Peyer's patch (tissue), 4 donors: Measurements from ENCODE around the gene MISP3. TPM values are rescaled to one million over a fixed set of nuclear protein-coding genes. Genes with fewer than 3 reads are reported as not detected.
A peak's percentile ranks its signal among the peaks of the same experiment; 100 is the strongest.

Source experiments
- DNase-seq, 3 donors: peaks; one replicate each; pipeline ENCODE4 v3.0.0-alpha.2; 2017 to 2019
- H3K27ac ChIP-seq, 4 donors: fragments of 200-600 bp; sonication (generic); one replicate each; pipeline ENCODE4 v1.5.1; 2016 to 2019
- H3K27me3 ChIP-seq, 2 donors: fragments of 200-600 bp; sonication (generic); one replicate each; pipeline ENCODE4 v1.5.1; 2019
- H3K36me3 ChIP-seq, 3 donors: fragments of 200-600 bp; sonication (generic); one replicate each; pipeline ENCODE4 v1.5.1; 2016 to 2019
- H3K4me1 ChIP-seq, 4 donors: fragments of 200-600 bp; sonication (generic); one replicate each; pipeline ENCODE4 v1.5.1; 2016 to 2019
- H3K4me3 ChIP-seq, 4 donors: fragments of 200-600 bp; sonication (generic); 1 replicate in 3 of 4; 2 replicates in 1 of 4; pipeline ENCODE4 v1.5.1; 2016 to 2019; ENCODE audit warnings: mild to moderate bottlenecking in 1 of 4
- H3K9me3 ChIP-seq, 4 donors: fragments of 200-600 bp; sonication (generic); one replicate each; pipeline ENCODE4 v1.5.1; 2016 to 2019; ENCODE audit warnings: mild to moderate bottlenecking in 1 of 4
- CTCF ChIP-seq, 6 experiments: fragments of 450-650 bp in 4 of 6; fragments of 200-600 bp in 2 of 6; sonication (generic) in 1 of 6; IDR thresholded peaks; one replicate each; pipeline ENCODE4 v1.5.1; 2017 to 2019; ENCODE audit warnings: antibody characterized with exemption in 6 of 6, mild to moderate bottlenecking in 3 of 6, moderate library complexity in 1 of 6
- POLR2A ChIP-seq, 2 donors: fragments of 450-650 bp; IDR thresholded peaks; one replicate each; pipeline ENCODE4 v1.5.1; 2017; ENCODE audit warnings: antibody characterized with exemption in 2 of 2, mild to moderate bottlenecking in 2 of 2, moderate library complexity in 2 of 2
- total RNA-seq, 4 donors: library from RNA; depleted of rRNA; stranded (reverse); fragments of >200 nt; gene quantifications; one replicate each; pipeline ENCODE4 v1.1.0, GENCODE V29; 2016

Gene MISP3
- total RNA-seq, 4 donors from 2014 or later = 25.6 to 58.5 (median 40.7) TPM

- TF ChIP-seq POLR2A (IDR thresholded peaks at IDR 0.05) (no peak), CTCF (IDR thresholded peaks at IDR 0.05) (no peak)
- Histone ChIP-seq H3K27me3 (no peaks in the 10 kb centered on the region), H3K4me3 (peak overlapping the region in 2 of 4 donors; percentile 70 to 77), H3K36me3 (no peaks in the 10 kb centered on the region), H3K4me1 (peaks cover 0 to 41% (median 14%) of the 10 kb centered on the region in 4 donors), H3K9me3 (no peaks in the 10 kb centered on the region), H3K27ac (peak overlapping the region; percentile 83 to 100 (median 98))
- no peak for DNase-seq
Measured at GRCh38 chr19:14119146-14119545, 46.6 kb downstream of the MISP3 start.

GRCh38 chr19:14119644-14120496 lies 47.3 kb downstream of the MISP3 start:
- no peaks in the 10 kb centered on the region for H3K36me3 ChIP-seq
- H3K27ac ChIP-seq = peak overlapping the region; percentile 83 to 100 (median 98)
- no peak for DNase-seq
- H3K4me1 ChIP-seq = peaks cover 0 to 34% (median 12%) of the 10 kb centered on the region in 4 donors
- H3K9me3 ChIP-seq = no peaks in the 10 kb centered on the region
- no peak overlapping the region for H3K4me3 ChIP-seq
- TF ChIP-seq CTCF (IDR thresholded peaks at IDR 0.05) (no peak), POLR2A (IDR thresholded peaks at IDR 0.05) (no peak)
- H3K27me3 ChIP-seq = no peaks in the 10 kb centered on the region

GRCh38 chr19:14120497-14120780 lies 47.9 kb downstream of the MISP3 start:
- H3K4me3 ChIP-seq = no peak overlapping the region
- H3K36me3 ChIP-seq = no peaks in the 10 kb centered on the region
- H3K27me3 ChIP-seq = no peaks in the 10 kb centered on the region
- H3K4me1 ChIP-seq = peaks cover 0 to 31% (median 11%) of the 10 kb centered on the region in 4 donors
- H3K27ac ChIP-seq = peak overlapping the region in 1 of 4 donors; percentile 83
- DNase-seq = no peak
- TF ChIP-seq CTCF (IDR thresholded peaks at IDR 0.05) (no peak), POLR2A (IDR thresholded peaks at IDR 0.05) (no peak)
- no peaks in the 10 kb centered on the region for H3K9me3 ChIP-seq

GRCh38 chr19:14122924-14123323 lies 50.3 kb downstream of the MISP3 start:
- DNase-seq = no peak
- H3K27ac ChIP-seq = no peak overlapping the region
- H3K4me1 ChIP-seq = peaks cover 0 to 18% (median 6%) of the 10 kb centered on the region in 4 donors
- no peaks in the 10 kb centered on the region for H3K27me3 ChIP-seq
- H3K9me3 ChIP-seq = no peaks in the 10 kb centered on the region
- TF ChIP-seq CTCF (IDR thresholded peaks at IDR 0.05) = no peak
- TF ChIP-seq POLR2A (IDR thresholded peaks at IDR 0.05) = no peak
- H3K4me3 ChIP-seq = no peak overlapping the region
- no peaks in the 10 kb centered on the region for H3K36me3 ChIP-seq

Other genes starting within 250 kb of the MISP3 start
- not detected for gene NANOS3, start 195.7 kb upstream of the MISP3 start, total RNA-seq
- gene BRME1, start 166.7 kb upstream of the MISP3 start, total RNA-seq = 10 to 100 TPM in 3 of 4 donors, 1 to 10 TPM in 1; 7.4 to 73.1 (median 41.2) TPM
- 100 to 1,000 TPM in 3 of 4 donors, 10 to 100 TPM in 1; 97.4 to 235 (median 184) TPM for gene CC2D1A, start 166.6 kb upstream of the MISP3 start, total RNA-seq
- gene PODNL1, start 134.4 kb upstream of the MISP3 start, total RNA-seq = under 1 TPM in 1 of 4 donors, not detected in 3; 0.35 TPM
- gene DCAF15, start 120.3 kb upstream of the MISP3 start, total RNA-seq = 10 to 100 TPM; 15.8 to 64.4 (median 31.4) TPM
- 10 to 100 TPM in 2 of 4 donors, 1 to 10 TPM in 2; 5.8 to 19.0 (median 9.6) TPM for gene RFX1, start 66.5 kb upstream of the MISP3 start, total RNA-seq
- gene RLN3, start 44.6 kb upstream of the MISP3 start, total RNA-seq = not detected
- 1 to 10 TPM in 3 of 4 donors, under 1 TPM in 1; 0.85 to 7.4 (median 2.0) TPM for gene IL27RA, start 41.0 kb upstream of the MISP3 start, total RNA-seq
- under 1 TPM in 2 of 4 donors, not detected in 2; 0.53 to 0.54 TPM for gene PALM3, start 10.7 kb upstream of the MISP3 start, total RNA-seq
- gene C19orf67, start 13.0 kb downstream of the MISP3 start, total RNA-seq = not detected
- gene SAMD1, start 18.0 kb downstream of the MISP3 start, total RNA-seq = 10 to 100 TPM; 28.9 to 64.4 (median 33.9) TPM
- 10 to 100 TPM; 18.2 to 39.8 (median 30.0) TPM for gene PRKACA, start 45.0 kb downstream of the MISP3 start, total RNA-seq
- 10 to 100 TPM in 1 of 4 donors, 1 to 10 TPM in 3; 2.3 to 12.4 (median 5.5) TPM for gene ASF1B, start 63.8 kb downstream of the MISP3 start, total RNA-seq
- 10 to 100 TPM; 22.8 to 58.6 (median 48.8) TPM for gene ADGRL1, start 133.4 kb downstream of the MISP3 start, total RNA-seq